Fibroblast of skin of right quadriceps (primary cell): ENCODE results near the gene DCTN3.

Source experiments
- DNase-seq: peaks from one replicate; pipeline ENCODE4 v3.0.0-alpha.2; 2013

Gene DCTN3

GRCh38 chr9:34620061-34620994 is at the start of gene DCTN3:
TSS of gene DCTN3 (minus strand) at chr9:34620495. CDS start at chr9:34620464, 31 bp downstream.
- DNase-seq: peak; percentile 93

GRCh38 chr9:34665381-34666250 is 45.3 kb upstream of the DCTN3 start:
- DNase-seq: peak; percentile 95

- DNase-seq: no peak
Measured at GRCh38 chr9:34665067-34665380, 44.7 kb upstream of the DCTN3 start.

- peak; percentile 66 for DNase-seq
Measured at GRCh38 chr9:34664281-34665066, 44.2 kb upstream of the DCTN3 start.

- DNase-seq: no peak
Measured at GRCh38 chr9:34663303-34663605, 43.0 kb upstream of the DCTN3 start.

- no peak for DNase-seq
Measured at GRCh38 chr9:34662526-34663302, 42.4 kb upstream of the DCTN3 start, which contains the start of gene CCL27. TSS of gene CCL27 (minus strand) at chr9:34662657. CDS start at chr9:34662633, 24 bp downstream.

GRCh38 chr9:34659592-34660253 is 39.4 kb upstream of the DCTN3 start:
- DNase-seq: no peak

GRCh38 chr9:34658461-34658860 is 38.2 kb upstream of the DCTN3 start:
- DNase-seq: no peak

- no peak for DNase-seq
Measured at GRCh38 chr9:34656992-34657391, 36.7 kb upstream of the DCTN3 start.

- DNase-seq: no peak
Measured at GRCh38 chr9:34655394-34655793, 35.1 kb upstream of the DCTN3 start.

GRCh38 chr9:34654323-34655051 is 34.2 kb upstream of the DCTN3 start:
- peak; percentile 87 for DNase-seq

GRCh38 chr9:34653151-34654072 is 33.1 kb upstream of the DCTN3 start:
- peak; percentile 72 for DNase-seq

GRCh38 chr9:34652602-34653000 is 32.3 kb upstream of the DCTN3 start:
- DNase-seq: no peak

- DNase-seq: peak; percentile 80
Measured at GRCh38 chr9:34651876-34652601, 31.7 kb upstream of the DCTN3 start, which contains the start of gene IL11RA. TSS of gene IL11RA (plus strand) at chr9:34652185. CDS start at chr9:34655218, 3,033 bp downstream.

GRCh38 chr9:34651321-34651720 is 31.0 kb upstream of the DCTN3 start:
- DNase-seq: peak; percentile 13

- no peak for DNase-seq
Measured at GRCh38 chr9:34650816-34651215, 30.5 kb upstream of the DCTN3 start.

GRCh38 chr9:34648673-34649072 is 28.4 kb upstream of the DCTN3 start:
- DNase-seq: no peak

- DNase-seq: no peak
Measured at GRCh38 chr9:34647651-34648050, 27.4 kb upstream of the DCTN3 start.

- no peak for DNase-seq
Measured at GRCh38 chr9:34647084-34647403, 26.7 kb upstream of the DCTN3 start.
